ENCODE data around the gene GDI1.

GRCh38 chrX:154401918-154402621, 34.9 kb upstream of the GDI1 start:
- no peak for TF ChIP-seq MYC (IDR thresholded peaks at IDR 0.05; ENCODE audit: low read depth, low read length)
- no peak for TF ChIP-seq CTCF (IDR thresholded peaks at IDR 0.05; ENCODE audit: low read depth, low read length)
- no peak for TF ChIP-seq POLR2A (IDR thresholded peaks at IDR 0.05; ENCODE audit: extremely low read depth, insufficient read length)

Measured in NB4 (cell line).